HepG2 (cell line): ENCODE measurements around the gene ALDOA. TPM values are rescaled to one million over a fixed set of nuclear protein-coding genes. Genes with fewer than 3 reads are reported as not detected.

Experiments
- ATRX ChIP-seq: sonication (generic); formaldehyde crosslinking; IDR thresholded peaks from 2 replicates; pipeline ENCODE4 v1.4.0; 2020; ENCODE audit warnings: missing genetic modification reagents, borderline replicate concordance
- EED ChIP-seq: sonication (generic); formaldehyde crosslinking; IDR thresholded peaks from 2 replicates; pipeline ENCODE4 v1.5.0; 2020; ENCODE audit warnings: mild to moderate bottlenecking, missing genetic modification reagents
- JUND ChIP-seq: sonication (generic); formaldehyde crosslinking; IDR thresholded peaks from 2 replicates; pipeline ENCODE4 v1.8.0; 2022; ENCODE audit warnings: mild to moderate bottlenecking, missing genetic modification reagents
- KMT2B ChIP-seq: IDR thresholded peaks from 2 replicates; pipeline ENCODE4 v1.6.1; 2016; ENCODE audit warnings: missing genetic modification reagents, missing compliant biosample characterization
- MED1 ChIP-seq: sonication (generic); formaldehyde crosslinking; IDR thresholded peaks from 2 replicates; pipeline ENCODE4 v1.4.0; 2020; ENCODE audit warnings: missing genetic modification reagents
- U2AF2 ChIP-seq: fragments of 200-400 bp; formaldehyde crosslinking; IDR thresholded peaks from 2 replicates; pipeline ENCODE4 v1.6.1; 2017; ENCODE audit warnings: low read depth, mild to moderate bottlenecking, low read length
- UBTF ChIP-seq: sonication (generic); formaldehyde crosslinking; IDR thresholded peaks from 2 replicates; pipeline ENCODE4 v1.4.0; 2020; ENCODE audit warnings: mild to moderate bottlenecking, missing genetic modification reagents
- ZNF703 ChIP-seq: sonication (generic); formaldehyde crosslinking; IDR thresholded peaks from 2 replicates; pipeline ENCODE4 v1.5.1; 2020; ENCODE audit warnings: missing genetic modification reagents, mild to moderate bottlenecking, moderate library complexity, borderline replicate concordance
- ZNF709 ChIP-seq: sonication (generic); formaldehyde crosslinking; IDR thresholded peaks from 2 replicates; pipeline ENCODE4 v1.5.0; 2020; ENCODE audit warnings: mild to moderate bottlenecking, missing genetic modification reagents
- ZSCAN20 ChIP-seq: sonication (generic); formaldehyde crosslinking; IDR thresholded peaks from 2 replicates; pipeline ENCODE4 v1.4.0; 2020; ENCODE audit warnings: missing genetic modification reagents, mild to moderate bottlenecking, borderline replicate concordance
- polyA plus RNA-seq, 8 experiments: library from polyadenylated mRNA; depleted of rRNA in 3 of 8; stranded (reverse) in 7 of 8; unstranded in 1 of 8; fragments of >200 nt; fragmentation: Illumina TruSeq in 4 of 8; extraction: Trizol in 4 of 8; gene quantifications; 2 replicates each; pipeline versions ENCODE4 v1.2.1 to v1.2.3, GENCODE V29; 2011 to 2016; ENCODE audit warnings: low read depth in 4 of 8, missing spikeins in 1 of 8, mixed read lengths in 1 of 8; ENCODE audit not compliant: insufficient read depth in 1 of 8
- total RNA-seq, 5 experiments: library from RNA; depleted of rRNA; stranded (reverse); fragments of >200 nt; fragmentation: Illumina TruSeq; extraction: Trizol; gene quantifications; 2 replicates each; pipeline ENCODE4 v1.2.3, GENCODE V29; 2016; ENCODE audit warnings: low read depth in 1 of 5
- TF ChIP-seq, protein P1 (sequence below): sonication (generic); formaldehyde crosslinking; IDR thresholded peaks from 2 replicates; pipeline ENCODE4 v1.5.0; 2020; ENCODE audit warnings: mild to moderate bottlenecking, missing genetic modification reagents, borderline replicate concordance
- TF ChIP-seq, protein P2 (sequence below): sonication (generic); formaldehyde crosslinking; IDR thresholded peaks from 2 replicates; pipeline ENCODE4 v1.5.0; 2020; ENCODE audit warnings: missing genetic modification reagents
- TF ChIP-seq, protein P3 (sequence below): sonication (generic); formaldehyde crosslinking; IDR thresholded peaks from 2 replicates; pipeline ENCODE4 v1.8.0; 2022; ENCODE audit warnings: low read depth, missing genetic modification reagents

ALDOA gene
- total and polyA plus RNA-seq, 2 of the 13 experiments (the other 11 are each of a cell fraction or from before 2014, with no cell fraction given), result 925 to 1,884 TPM

GRCh38 chr16:30065102-30065942 lies at the start of gene ALDOA (continued):
- TF ChIP-seq, protein P1, sequence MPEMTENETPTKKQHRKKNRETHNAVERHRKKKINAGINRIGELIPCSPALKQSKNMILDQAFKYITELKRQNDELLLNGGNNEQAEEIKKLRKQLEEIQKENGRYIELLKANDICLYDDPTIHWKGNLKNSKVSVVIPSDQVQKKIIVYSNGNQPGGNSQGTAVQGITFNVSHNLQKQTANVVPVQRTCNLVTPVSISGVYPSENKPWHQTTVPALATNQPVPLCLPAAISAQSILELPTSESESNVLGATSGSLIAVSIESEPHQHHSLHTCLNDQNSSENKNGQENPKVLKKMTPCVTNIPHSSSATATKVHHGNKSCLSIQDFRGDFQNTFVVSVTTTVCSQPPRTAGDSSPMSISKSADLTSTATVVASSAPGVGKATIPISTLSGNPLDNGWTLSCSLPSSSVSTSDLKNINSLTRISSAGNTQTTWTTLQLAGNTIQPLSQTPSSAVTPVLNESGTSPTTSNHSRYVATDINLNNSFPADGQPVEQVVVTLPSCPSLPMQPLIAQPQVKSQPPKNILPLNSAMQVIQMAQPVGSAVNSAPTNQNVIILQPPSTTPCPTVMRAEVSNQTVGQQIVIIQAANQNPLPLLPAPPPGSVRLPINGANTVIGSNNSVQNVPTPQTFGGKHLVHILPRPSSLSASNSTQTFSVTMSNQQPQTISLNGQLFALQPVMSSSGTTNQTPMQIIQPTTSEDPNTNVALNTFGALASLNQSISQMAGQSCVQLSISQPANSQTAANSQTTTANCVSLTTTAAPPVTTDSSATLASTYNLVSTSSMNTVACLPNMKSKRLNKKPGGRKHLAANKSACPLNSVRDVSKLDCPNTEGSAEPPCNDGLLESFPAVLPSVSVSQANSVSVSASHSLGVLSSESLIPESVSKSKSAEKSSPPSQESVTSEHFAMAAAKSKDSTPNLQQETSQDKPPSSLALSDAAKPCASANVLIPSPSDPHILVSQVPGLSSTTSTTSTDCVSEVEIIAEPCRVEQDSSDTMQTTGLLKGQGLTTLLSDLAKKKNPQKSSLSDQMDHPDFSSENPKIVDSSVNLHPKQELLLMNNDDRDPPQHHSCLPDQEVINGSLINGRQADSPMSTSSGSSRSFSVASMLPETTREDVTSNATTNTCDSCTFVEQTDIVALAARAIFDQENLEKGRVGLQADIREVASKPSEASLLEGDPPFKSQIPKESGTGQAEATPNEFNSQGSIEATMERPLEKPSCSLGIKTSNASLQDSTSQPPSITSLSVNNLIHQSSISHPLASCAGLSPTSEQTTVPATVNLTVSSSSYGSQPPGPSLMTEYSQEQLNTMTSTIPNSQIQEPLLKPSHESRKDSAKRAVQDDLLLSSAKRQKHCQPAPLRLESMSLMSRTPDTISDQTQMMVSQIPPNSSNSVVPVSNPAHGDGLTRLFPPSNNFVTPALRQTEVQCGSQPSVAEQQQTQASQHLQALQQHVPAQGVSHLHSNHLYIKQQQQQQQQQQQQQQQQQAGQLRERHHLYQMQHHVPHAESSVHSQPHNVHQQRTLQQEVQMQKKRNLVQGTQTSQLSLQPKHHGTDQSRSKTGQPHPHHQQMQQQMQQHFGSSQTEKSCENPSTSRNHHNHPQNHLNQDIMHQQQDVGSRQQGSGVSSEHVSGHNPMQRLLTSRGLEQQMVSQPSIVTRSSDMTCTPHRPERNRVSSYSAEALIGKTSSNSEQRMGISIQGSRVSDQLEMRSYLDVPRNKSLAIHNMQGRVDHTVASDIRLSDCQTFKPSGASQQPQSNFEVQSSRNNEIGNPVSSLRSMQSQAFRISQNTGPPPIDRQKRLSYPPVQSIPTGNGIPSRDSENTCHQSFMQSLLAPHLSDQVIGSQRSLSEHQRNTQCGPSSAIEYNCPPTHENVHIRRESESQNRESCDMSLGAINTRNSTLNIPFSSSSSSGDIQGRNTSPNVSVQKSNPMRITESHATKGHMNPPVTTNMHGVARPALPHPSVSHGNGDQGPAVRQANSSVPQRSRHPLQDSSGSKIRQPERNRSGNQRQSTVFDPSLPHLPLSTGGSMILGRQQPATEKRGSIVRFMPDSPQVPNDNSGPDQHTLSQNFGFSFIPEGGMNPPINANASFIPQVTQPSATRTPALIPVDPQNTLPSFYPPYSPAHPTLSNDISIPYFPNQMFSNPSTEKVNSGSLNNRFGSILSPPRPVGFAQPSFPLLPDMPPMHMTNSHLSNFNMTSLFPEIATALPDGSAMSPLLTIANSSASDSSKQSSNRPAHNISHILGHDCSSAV (CRISPR knock-in tag), result peak; percentile 82; the same call in 1 of the 2 replicates
- TF ChIP-seq ZNF709 (CRISPR knock-in tag) (peak; percentile 98), EED (peak; percentile 87; the same call in 1 of the 2 replicates), ATRX (no peak), KMT2B (peak; percentile 93), U2AF2 (peak; percentile 55; the same call in 1 of the 2 replicates), ZSCAN20 (no peak; the same call in none of the 2 replicates), MED1 (peak; percentile 99), JUND (CRISPR knock-in tag) (peak; percentile 94), UBTF (peak; percentile 98), ZNF703 (CRISPR knock-in tag) (peak; percentile 99)
- TF ChIP-seq, protein P2, sequence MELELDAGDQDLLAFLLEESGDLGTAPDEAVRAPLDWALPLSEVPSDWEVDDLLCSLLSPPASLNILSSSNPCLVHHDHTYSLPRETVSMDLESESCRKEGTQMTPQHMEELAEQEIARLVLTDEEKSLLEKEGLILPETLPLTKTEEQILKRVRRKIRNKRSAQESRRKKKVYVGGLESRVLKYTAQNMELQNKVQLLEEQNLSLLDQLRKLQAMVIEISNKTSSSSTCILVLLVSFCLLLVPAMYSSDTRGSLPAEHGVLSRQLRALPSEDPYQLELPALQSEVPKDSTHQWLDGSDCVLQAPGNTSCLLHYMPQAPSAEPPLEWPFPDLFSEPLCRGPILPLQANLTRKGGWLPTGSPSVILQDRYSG (CRISPR knock-in tag), result peak; percentile 45; the same call in 1 of the 2 replicates
- TF ChIP-seq, protein P3, sequence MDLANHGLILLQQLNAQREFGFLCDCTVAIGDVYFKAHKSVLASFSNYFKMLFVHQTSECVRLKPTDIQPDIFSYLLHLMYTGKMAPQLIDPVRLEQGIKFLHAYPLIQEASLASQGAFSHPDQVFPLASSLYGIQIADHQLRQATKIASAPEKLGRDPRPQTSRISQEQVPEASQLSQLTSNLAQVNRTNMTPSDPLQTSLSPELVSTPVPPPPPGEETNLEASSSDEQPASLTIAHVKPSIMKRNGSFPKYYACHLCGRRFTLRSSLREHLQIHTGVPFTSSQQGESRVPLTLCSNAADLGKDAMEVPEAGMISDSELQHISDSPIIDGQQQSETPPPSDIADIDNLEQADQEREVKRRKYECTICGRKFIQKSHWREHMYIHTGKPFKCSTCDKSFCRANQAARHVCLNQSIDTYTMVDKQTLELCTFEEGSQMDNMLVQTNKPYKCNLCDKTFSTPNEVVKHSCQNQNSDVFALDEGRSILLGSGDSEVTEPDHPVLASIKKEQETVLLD (CRISPR knock-in tag), result peak; percentile 71; the same call in 1 of the 2 replicates
